GM12891 (cell line): ENCODE measurements around the gene ZNF44.

ENCODE experiments used
- POLR2A ChIP-seq: IDR thresholded peaks from 2 replicates; pipeline ENCODE4 v1.6.1; 2011; ENCODE audit warnings: low read depth, low read length, control low read depth
- POLR2AphosphoS5 ChIP-seq: IDR thresholded peaks from 2 replicates; pipeline ENCODE4 v1.6.1; 2011; ENCODE audit warnings: low read depth, low read length, control low read depth
- SPI1 ChIP-seq: IDR thresholded peaks from 2 replicates; pipeline ENCODE4 v1.6.1; 2011; ENCODE audit warnings: low read depth, low read length, control low read depth
- TAF1 ChIP-seq: IDR thresholded peaks from 2 replicates; pipeline ENCODE4 v1.6.1; 2011; ENCODE audit warnings: low read depth, low read length, control low read depth

DNA sequence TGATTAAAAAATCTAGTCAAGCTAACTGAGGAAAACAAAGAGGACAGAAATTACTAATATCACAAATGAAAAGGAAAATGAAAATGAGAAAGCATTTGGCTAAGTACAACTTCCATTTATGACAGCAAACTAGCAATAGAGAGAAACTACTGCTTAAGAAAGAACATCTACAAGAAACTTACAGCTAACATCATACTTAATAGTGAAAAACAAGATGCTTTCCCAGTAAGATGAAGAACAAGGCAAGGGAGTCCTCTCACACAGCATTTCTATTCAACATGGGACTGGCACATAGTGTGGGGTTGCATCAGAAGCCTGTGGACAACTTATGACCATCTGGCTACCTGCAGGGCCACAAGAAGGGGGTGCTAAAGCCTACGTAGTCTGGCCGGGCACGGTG lies 39.3 kb downstream of the ZNF44 start:
- TF ChIP-seq POLR2A (no peak), SPI1 (no peak), POLR2AphosphoS5 (no peak), TAF1 (no peak)
